HG02642 (cell line): ENCODE results near the gene CIDEC.

Experiments used
- ATAC-seq: cut with Tn5 transposase; IDR thresholded peaks from one replicate; pipeline ENCODE4 v1.9.1; 2021; ENCODE audit warnings: mild to moderate bottlenecking; ENCODE audit not compliant: unreplicated experiment, poor library complexity

Gene CIDEC, protein sequence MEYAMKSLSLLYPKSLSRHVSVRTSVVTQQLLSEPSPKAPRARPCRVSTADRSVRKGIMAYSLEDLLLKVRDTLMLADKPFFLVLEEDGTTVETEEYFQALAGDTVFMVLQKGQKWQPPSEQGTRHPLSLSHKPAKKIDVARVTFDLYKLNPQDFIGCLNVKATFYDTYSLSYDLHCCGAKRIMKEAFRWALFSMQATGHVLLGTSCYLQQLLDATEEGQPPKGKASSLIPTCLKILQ

GRCh38 chr3:9879830-9880549 is at the start of gene CIDEC:
Gene CIDEC, minus strand, starts transcription at chr3:9880253. Its CDS starts 1,767 bp downstream, at chr3:9878486.
- no peak for ATAC-seq

GRCh38 chr3:9928158-9928557 is 48.1 kb upstream of the CIDEC start:
- ATAC-seq: no peak

DNA sequence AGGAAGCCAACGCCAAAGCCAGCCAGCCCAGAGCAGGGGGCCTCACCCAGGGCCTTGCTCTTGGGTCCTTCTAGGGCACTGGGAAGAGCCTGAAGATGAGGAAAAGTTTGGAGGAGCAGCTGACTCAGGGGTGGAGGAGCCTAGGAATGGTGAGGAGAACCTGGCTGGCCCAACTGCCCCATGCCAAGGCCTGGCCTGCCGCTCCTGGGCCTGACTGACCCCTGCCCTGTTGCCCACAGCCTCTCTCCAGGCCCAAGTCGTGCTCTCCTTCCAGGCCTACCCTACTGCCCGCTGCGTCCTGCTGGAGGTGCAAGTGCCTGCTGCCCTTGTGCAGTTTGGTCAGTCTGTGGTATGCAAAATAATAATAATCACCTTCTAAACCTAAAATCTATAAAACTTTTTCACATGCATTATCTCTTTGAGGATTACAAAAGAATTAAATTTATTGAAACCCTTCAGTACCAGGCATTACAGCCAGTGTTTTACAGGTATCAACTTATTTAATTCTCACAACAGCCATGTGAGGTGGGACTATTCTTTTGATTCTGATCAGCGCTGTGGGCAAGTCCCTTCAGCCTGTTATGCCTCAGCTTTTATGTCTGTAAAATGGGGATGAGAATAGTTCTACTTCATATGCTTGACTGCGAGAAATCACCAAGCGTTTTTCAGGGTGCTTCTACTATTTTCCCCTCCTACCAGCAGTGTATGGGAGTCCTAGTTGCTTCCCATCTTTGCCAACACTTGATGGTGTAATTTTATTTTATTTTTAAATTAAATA is 38.4 kb upstream of the CIDEC start:
- ATAC-seq: no peak

DNA sequence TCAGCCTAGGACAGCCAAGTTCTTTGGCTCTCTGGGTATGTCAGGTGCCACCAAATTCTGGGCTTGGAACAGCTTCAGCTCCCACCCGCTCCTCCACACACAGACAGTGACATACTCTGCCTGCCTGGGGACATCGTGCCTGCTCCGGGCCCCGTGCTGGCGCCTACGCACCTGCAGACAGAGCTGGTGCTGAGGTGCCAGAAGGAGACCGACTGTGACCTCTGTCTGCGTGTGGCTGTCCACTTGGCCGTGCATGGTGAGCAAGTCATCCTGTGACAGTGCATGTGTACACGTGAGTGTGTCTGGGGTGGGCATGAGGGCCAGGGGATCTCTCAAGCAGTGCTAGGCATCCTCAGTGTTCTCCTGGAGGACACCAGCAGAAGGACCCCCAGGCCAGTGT is 37.8 kb upstream of the CIDEC start:
- ATAC-seq: no peak

DNA sequence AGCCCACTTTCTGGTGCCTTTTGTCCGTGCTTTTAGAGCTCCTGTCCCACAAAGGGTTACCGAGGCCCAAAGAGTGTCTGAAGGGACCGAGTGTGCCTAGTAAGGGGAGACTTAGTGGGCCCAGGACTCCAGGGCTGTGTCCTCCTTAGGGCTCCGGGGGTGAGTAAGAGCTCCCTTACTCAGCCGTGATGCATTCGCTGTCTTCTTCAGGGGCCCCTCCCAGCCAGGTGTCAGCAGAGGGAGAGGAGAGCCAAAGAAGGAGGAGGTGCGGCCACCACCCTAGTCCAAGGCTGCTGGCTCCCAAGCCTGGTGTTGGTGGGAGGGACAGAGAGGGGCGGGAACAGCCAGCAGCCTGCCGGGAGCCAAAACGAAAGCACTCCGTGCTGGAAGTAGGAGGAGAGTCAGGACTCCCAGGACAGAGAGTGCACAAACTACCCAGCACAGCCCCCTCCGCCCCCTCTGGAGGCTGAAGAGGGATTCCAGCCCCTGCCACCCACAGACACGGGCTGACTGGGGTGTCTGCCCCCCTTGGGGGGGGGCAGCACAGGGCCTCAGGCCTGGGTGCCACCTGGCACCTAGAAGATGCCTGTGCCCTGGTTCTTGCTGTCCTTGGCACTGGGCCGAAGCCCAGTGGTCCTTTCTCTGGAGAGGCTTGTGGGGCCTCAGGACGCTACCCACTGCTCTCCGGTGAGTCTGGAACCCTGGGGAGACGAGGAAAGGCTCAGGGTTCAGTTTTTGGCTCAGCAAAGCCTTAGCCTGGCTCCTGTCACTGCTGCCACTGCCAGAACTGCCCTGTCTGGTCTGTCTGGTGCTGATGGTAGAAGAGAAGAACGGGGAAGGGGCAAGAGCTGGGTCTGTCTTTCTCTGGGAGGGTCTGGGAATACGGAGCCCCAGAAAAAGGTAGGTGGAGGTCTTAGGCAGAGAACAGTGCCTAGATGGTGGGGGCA is 37.0 kb upstream of the CIDEC start, which contains the start of gene IL17RC:
TSS of gene IL17RC (plus strand) at position 365 of the 947 bp plus-strand sequence. CDS start at position 583, 218 bp downstream.
- ATAC-seq: no peak

GRCh38 chr3:9916346-9916733 is 36.3 kb upstream of the CIDEC start:
- no peak for ATAC-seq

GRCh38 chr3:9915254-9916141 is 35.4 kb upstream of the CIDEC start:
- peak; percentile 41 for ATAC-seq

- ATAC-seq: no peak
Observed at GRCh38 chr3:9914559-9915253, 34.7 kb upstream of the CIDEC start.

- no peak for ATAC-seq
Observed at GRCh38 chr3:9914011-9914410, 34.0 kb upstream of the CIDEC start.

GRCh38 chr3:9913601-9914000 is 33.5 kb upstream of the CIDEC start:
- ATAC-seq: no peak

GRCh38 chr3:9912294-9912935 is 32.4 kb upstream of the CIDEC start:
- no peak for ATAC-seq

- ATAC-seq: no peak
Observed at GRCh38 chr3:9911863-9912262, 31.8 kb upstream of the CIDEC start.

GRCh38 chr3:9909221-9910013 is 29.4 kb upstream of the CIDEC start:
- ATAC-seq: no peak

DNA sequence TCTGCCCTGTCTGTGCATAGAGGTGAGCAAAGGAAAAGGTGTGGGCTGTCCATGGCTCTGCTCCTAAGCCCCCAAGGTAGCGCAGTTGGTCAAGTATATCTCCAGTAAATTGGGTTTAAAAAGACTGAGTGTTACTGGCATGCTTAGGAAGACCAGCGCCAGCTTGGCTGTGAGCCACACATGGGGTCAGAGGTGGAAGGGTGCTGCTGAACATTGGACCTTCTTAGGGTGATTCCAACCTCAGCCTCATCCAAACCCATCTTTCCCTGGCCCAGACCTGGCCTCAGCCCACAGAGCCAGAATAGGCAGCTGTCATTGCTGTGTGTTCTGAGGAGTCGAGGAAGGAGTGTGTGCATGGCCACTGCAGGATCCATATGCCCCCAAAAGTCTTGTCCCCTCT is 28.2 kb upstream of the CIDEC start:
- no peak for ATAC-seq

DNA sequence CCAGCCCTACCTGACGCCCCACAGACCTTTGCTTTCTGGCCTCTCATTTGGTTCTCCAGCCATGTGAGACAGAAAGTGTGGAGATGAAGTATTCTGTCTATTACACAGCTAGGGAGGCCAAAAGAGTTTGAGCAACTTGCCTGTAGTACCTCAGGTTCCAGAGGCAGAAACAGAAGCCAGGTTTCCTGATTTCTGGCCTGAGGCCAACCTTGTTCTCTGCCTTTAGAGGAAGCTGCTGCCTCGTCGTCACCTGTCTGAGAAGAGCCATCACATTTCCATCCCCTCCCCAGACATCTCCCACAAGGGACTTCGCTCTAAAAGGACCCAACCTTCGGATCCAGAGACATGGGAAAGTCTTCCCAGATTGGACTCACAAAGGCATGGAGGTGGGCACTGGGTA is 26.4 kb upstream of the CIDEC start:
- ATAC-seq: no peak

- ATAC-seq: no peak
Observed at GRCh38 chr3:9903904-9904303, 23.9 kb upstream of the CIDEC start.

GRCh38 chr3:9903238-9903624 is 23.2 kb upstream of the CIDEC start:
- no peak for ATAC-seq
